Frontal cortex (tissue), 4 donors: ENCODE measurements around the gene CTSH. TPM values are rescaled to one million over a fixed set of nuclear protein-coding genes. Genes with fewer than 3 reads are reported as not detected.

Experiments
- DNase-seq, 2 donors: peaks; one replicate each; pipeline ENCODE4 v3.0.0; 2012; ENCODE audit warnings: low spot score in 2 of 2
- FAIRE-seq: peaks from 2 replicates; lab custom pipeline; 2012; peaks lifted over from hg19 to GRCh38; lab: Jason Lieb, UNC
- total RNA-seq: library from RNA; depleted of rRNA; stranded (reverse); fragments of >200 nt; gene quantifications from one replicate; pipeline ENCODE4 v1.2.3, GENCODE V29; 2014
- donor health status: control.
- donor health status: control.
- donor health status: control.

The CTSH gene
- total RNA-seq, 1 donor from 2014 or later, result 4.9 TPM

DNA sequence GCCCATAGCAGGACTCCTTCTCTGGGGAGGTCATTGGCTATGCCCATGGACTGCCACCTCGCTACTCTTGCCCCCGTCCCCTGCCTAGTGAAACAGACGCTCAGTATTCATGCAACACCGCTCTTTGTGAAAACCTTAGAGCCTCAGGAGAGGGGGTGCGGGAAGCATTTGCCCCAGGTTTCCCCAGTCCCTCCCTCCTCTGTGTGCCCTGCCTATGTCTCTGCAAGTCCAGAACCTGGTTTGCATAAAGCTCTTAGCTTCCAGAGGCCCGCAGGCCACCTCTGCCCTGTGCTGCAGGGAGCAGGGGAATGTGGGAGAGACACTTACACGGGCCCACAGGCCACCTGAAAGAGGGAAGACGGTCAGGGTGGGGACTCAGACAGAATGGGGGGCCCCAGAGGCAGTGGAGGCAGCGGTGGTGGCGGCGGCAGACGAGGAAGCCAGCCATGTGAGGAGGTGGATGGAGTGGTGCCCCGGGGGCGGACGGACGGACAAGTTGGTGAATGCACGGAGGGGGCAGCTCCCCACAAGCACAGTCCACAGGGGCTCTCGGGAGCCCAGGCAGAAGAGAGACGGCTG is 33.8 kb upstream of the CTSH start:
- DNase-seq (no peak), FAIRE-seq (no peak)

- no peak for FAIRE-seq
- no peak for DNase-seq
These were observed 32.9 kb upstream of the CTSH start for GRCh38 chr15:78977591-78978347.

DNA sequence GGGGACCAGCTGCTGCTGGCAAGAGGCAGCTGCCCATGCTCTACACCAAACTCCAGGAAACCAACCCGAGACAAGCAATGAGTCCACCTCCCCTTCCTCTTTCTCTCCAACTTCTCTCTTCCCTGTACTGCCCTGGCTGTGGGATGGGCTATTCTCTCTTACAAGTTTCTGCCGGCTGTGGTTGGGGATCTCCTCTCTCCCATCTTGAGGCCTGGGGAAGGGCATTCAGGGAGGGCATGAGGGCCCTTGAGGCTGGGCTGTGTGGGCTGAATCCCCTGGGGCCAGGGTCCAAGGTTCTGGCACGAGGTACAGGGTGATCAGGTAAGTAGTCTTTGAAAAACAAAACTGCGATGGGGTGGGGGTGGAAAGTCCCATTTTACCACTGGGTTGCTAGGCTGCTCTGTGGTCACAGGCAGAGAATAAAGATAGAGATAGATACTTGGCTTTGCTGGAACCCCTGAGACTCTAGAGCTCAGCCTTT is 32.3 kb upstream of the CTSH start:
- no peak for DNase-seq
- FAIRE-seq, result no peak

GRCh38 chr15:78976691-78977090 is 31.8 kb upstream of the CTSH start:
- FAIRE-seq, result no peak
- no peak for DNase-seq

DNA sequence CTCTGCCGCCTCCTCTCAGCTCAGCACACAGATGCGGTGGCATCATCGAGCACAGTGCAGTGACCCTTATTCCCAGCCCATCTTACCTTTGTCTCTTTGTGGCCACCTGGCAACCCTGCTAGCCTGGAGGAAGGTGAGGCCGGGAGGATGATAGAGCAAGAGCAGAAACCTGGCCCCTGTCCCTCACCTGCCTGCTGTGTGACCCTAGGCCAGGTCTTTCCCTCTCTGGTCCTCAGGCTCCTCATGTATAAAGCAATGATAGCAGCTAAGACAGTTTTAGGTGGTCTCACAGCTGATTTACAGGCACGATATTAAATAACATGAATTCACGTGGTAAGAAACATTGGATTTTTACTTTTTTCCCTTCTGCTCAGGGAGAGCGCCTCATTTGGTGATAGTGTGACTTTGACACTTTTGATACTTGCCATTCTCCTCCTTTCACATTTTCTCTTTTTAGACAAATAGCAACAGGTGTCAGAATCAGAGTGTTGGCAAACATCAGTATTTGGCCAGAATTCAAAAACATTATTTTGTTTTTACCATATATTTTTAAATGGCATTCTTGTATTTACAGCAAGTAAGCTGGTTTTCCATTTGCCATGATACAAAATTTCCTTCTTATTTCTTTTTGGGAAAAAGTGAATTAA is 29.5 kb upstream of the CTSH start:
- no peak for FAIRE-seq

GRCh38 chr15:78969687-78970349 is 25.0 kb upstream of the CTSH start:
- FAIRE-seq, result no peak
- DNase-seq, result no peak

More for the DNA sequence above, 29.5 kb upstream of the CTSH start:
- no peak for DNase-seq

DNA sequence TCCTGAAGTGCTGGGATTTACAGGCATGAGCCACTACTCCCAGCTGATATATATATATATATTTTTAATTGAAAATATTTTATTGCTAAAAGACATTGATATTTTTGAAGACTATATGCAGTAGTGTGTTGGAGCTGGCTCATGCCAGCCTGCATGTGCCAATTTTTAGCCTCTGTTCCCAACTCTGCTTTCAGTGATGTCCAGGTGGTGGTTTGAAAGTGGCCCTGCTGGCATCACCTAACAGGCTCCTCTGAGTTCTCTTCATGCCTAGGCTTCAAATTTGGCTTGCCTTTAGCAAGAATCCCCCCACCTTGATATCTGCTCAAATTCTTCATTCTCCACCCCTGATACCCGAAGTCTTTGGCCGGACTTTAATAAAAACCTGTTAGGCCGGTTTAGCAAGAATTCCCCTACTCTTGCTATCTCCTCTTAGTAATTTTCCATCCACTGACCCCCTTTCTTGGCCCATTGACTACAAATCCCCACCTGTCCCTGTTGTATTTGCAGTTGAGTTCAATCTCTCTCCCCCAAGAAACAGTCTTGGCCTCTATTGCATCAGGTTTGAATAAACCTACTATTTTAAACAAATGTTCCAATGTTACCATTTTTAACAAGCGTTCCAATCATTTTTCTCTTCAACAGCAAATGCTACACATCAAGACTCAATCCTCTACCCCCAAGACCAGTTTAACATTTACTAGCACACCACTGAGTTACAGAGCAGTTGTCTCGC is 23.9 kb upstream of the CTSH start:
- no peak for FAIRE-seq
- no peak for DNase-seq

- DNase-seq, result no peak
- no peak for FAIRE-seq
These were observed 23.3 kb upstream of the CTSH start for GRCh38 chr15:78968114-78968513.

DNA sequence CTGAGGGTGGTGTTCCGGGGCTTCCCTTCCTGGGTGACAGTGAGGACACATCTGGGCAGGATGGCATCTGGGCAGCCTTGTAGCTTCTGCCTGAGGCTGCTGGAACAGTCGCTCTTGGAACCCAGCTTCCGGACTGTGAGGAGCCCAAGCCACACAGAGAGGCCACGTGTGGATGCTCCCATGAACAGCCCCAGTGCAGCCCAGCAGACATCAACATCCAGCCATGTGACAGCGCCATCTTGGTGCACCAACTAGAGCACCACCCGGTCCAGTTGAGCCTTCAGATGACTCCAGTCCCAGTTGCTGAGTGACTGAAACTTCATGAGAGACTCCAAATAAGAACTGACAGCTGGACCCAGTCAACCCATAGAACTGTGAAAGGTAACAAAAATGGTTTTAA is 15.5 kb upstream of the CTSH start:
- DNase-seq (no peak), FAIRE-seq (no peak)

DNA sequence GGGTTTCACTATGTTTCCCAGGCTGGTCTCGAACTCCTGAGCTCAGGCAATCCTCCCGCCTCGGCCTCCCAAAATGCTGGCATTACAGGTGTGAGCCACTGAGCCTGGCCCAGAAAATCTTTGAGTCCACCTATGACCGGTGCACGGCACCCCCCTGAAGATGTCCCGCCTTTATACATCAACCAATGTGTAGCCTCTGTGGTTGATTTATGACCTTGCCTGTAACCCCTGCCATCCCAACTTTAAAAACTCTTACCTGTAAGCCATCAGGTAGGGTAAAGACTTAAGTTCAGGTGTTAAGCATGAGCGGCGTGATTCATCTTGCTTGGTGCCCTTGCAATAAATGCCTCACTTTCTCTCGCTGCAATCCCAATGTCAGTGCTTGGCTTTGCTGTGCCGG is 14.5 kb upstream of the CTSH start:
- no peak for FAIRE-seq
- DNase-seq, result no peak

- DNase-seq (no peak), FAIRE-seq (no peak)
These were observed 12.7 kb upstream of the CTSH start for GRCh38 chr15:78957416-78958093.

DNA sequence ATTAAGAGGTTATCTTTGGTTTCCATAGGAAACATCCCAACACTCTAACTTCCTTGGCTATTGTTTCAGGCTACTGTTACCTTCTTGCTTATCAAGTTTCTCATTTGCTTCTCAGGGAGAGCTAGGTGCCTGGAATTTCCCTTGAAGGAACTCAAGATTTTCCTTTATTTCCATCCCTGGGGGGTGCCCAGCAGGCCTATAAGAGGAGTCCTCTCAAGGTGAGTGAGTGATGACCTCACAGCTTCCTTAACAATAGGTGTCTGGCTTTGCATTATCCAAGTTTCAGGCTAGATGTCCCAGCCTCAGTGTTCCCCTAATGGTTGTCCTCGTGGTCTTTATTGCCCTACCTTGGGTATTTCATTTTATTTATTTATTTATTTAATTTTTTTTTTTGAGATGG is 12.1 kb upstream of the CTSH start:
- FAIRE-seq (no peak), DNase-seq (no peak)

- FAIRE-seq, result no peak
These were observed 10.5 kb upstream of the CTSH start for GRCh38 chr15:78955355-78955754.

GRCh38 chr15:78951841-78952238 is 7.0 kb upstream of the CTSH start:
- no peak for FAIRE-seq

More at GRCh38 chr15:78955355-78955754, 10.5 kb upstream of the CTSH start:
- no peak for DNase-seq

DNA sequence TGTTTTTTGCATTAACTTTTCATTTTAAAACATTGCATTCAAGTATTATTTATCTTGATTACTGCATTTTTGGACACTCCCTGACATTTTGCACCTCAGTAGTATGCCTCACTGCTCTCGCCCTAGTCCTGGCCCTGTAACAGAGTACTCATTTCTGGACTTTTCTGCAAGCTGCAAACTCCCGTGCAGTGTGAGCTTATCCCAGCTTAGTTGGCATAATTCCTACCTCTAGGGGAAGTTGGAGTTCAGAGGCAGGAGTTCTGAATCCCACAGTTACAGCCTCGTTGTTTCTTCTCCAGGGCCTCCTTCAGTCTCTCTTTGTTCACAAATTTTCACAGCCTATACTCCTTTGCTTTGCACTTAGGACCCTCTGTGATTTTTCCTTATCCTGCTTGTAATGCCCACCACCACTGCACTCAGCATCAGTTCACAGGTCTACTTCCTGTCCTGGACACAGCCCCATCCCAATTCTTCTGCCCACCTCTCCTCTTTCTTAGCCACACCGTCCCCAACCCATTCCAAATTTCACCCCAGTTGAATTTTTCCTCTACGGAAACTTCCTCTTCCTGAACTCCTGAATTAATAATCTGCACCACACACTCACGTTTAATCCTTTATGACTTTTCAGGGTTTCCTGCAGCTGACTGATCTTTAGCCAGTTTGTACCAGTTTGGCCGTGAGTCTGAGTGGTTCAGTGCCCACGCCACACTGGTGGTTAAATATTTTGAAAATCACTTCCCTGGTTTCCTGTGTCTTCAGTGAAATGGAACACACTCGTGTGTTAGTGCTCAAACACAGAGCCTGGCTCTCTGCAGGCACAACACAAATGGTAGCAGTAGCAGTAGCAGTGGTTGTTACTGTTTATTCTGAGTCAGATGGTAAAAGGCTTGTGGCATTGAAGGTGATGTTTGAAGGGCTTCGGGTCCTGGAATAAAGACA is 6.3 kb upstream of the CTSH start:
- FAIRE-seq (no peak), DNase-seq (no peak)

More at GRCh38 chr15:78951841-78952238, 7.0 kb upstream of the CTSH start:
- no peak for DNase-seq

DNA sequence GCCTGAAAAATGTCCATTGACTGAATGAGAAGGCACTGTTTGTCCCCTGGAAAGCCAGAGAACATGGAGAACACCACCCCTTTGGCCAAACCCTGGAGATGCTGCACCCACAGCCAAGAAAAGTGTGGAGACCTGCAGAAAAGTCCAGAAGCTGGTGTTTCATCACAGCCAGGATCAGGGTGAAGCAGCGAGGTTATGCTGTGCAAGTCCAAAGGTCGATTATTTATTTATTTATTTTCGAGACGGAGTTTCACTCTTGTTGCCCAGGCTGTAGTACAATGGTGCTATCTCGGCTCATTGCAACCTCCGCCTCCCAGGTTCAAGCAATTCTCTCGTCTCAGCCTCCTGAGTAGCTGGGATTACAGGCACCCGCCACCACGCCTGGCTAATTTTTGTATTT is 5.5 kb upstream of the CTSH start:
- DNase-seq (no peak), FAIRE-seq (no peak)

DNA sequence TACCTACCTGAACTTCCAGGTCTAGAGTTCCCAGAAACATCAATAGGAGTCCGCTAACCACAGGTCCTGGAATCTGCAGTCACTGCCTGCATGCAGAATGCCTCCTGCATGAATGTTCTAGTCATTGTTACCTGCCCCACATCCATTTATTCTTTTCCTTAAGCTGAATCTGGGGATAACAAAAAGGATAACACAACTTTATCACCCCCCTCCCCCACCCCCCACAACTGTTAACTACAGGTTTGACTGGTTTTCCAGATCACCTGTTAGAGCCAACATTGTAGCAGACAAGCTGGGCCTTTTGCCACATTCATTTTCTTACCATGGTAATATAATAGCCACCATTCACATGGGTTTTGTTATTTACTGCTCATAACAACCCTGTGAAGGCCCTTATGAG is 4.6 kb upstream of the CTSH start:
- no peak for FAIRE-seq
- no peak for DNase-seq

DNA sequence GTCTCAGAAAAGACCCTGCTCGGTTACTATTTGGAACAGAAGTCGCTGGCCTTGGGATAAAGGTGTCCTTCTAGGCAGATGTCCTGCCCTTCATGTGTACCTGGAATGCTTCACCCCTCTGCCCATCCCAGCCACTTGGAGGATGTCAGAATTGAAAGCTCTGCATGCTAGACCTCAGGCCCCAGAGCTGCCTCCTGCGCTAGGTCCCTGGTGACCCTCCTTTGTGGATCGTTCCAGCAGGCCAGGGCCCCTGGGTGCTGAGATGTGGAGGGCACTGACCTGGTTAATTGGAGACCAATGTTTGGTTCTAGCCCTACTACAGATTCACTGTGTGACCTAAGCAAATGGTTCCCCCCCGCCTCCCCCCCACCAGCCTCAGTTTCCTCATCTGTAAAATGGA is 2.7 kb upstream of the CTSH start:
- FAIRE-seq (no peak), DNase-seq (no peak)
